HG03558 (cell line): ENCODE measurements around the gene DOCK4.

Experiments used
- ATAC-seq: cut with Tn5 transposase; IDR thresholded peaks from one replicate; pipeline ENCODE4 v1.9.1; 2021; ENCODE audit warnings: moderate number of reproducible peaks; ENCODE audit not compliant: unreplicated experiment; ENCODE audit errors: extremely low read depth

Gene DOCK4

GRCh38 chr7:111730057-111730456 is 476.1 kb downstream of the DOCK4 start:
- ATAC-seq = no peak

- ATAC-seq = no peak
Observed at GRCh38 chr7:111729483-111729882, 476.7 kb downstream of the DOCK4 start.

GRCh38 chr7:111728635-111728995 is 477.6 kb downstream of the DOCK4 start:
- ATAC-seq = no peak

- ATAC-seq = no peak
Observed at GRCh38 chr7:111727905-111728634, 478.1 kb downstream of the DOCK4 start.

- no peak for ATAC-seq
Observed at GRCh38 chr7:111718886-111719285, 487.3 kb downstream of the DOCK4 start.

GRCh38 chr7:111711426-111712065 is 494.7 kb downstream of the DOCK4 start:
- ATAC-seq = no peak

GRCh38 chr7:111710839-111711380 is 495.3 kb downstream of the DOCK4 start:
- no peak for ATAC-seq

- ATAC-seq = no peak
Observed at GRCh38 chr7:111708072-111708471, 498.1 kb downstream of the DOCK4 start.

- no peak for ATAC-seq
Observed at GRCh38 chr7:111705807-111706206, 500.4 kb downstream of the DOCK4 start.

- no peak for ATAC-seq
Observed at GRCh38 chr7:111697771-111698170, 508.4 kb downstream of the DOCK4 start.

- ATAC-seq = no peak
Observed at GRCh38 chr7:111694376-111694775, 511.8 kb downstream of the DOCK4 start.

- no peak for ATAC-seq
Observed at GRCh38 chr7:111690364-111691111, 515.7 kb downstream of the DOCK4 start.

- ATAC-seq = no peak
Observed at GRCh38 chr7:111685349-111685748, 520.9 kb downstream of the DOCK4 start.

GRCh38 chr7:111682588-111683340 is 523.4 kb downstream of the DOCK4 start:
- no peak for ATAC-seq

GRCh38 chr7:111681242-111681641 is 525.0 kb downstream of the DOCK4 start:
- ATAC-seq = no peak

- no peak for ATAC-seq
Observed at GRCh38 chr7:111678986-111679385, 527.2 kb downstream of the DOCK4 start.

GRCh38 chr7:111678281-111678680 is 527.9 kb downstream of the DOCK4 start:
- ATAC-seq = no peak

GRCh38 chr7:111677848-111678247 is 528.4 kb downstream of the DOCK4 start:
- ATAC-seq = no peak

GRCh38 chr7:111676811-111677210 is 529.4 kb downstream of the DOCK4 start:
- ATAC-seq = no peak
